Upper lobe of right lung (tissue), 1 donor: ENCODE results near the gene ALAS2. TPM values are rescaled to one million over a fixed set of nuclear protein-coding genes. Genes with fewer than 3 reads are reported as not detected.

Experiments used
- ATAC-seq: fragments of 200-7000 bp; cut with Tn5 transposase; one replicate; pipeline ENCODE4 v1.9.1; 2020; ENCODE audit warnings: mild to moderate bottlenecking, moderate library complexity
- DNase-seq: peaks from one replicate; pipeline ENCODE4 v3.0.0-alpha.2; 2020
- H3K27ac ChIP-seq: fragments of 200-600 bp; one replicate; pipeline ENCODE4 v1.8.0; 2022
- H3K27me3 ChIP-seq: fragments of 200-600 bp; one replicate; pipeline ENCODE4 v1.8.0; 2022; ENCODE audit warnings: mild to moderate bottlenecking
- H3K36me3 ChIP-seq: fragments of 200-600 bp; one replicate; pipeline ENCODE4 v1.8.0; 2022
- H3K4me1 ChIP-seq: fragments of 200-600 bp; one replicate; pipeline ENCODE4 v1.8.0; 2022
- H3K4me3 ChIP-seq: fragments of 200-600 bp; one replicate; pipeline ENCODE4 v1.8.0; 2022; ENCODE audit warnings: mild to moderate bottlenecking
- H3K9me3 ChIP-seq: fragments of 200-600 bp; one replicate; pipeline ENCODE4 v1.8.0; 2022
- intact Hi-C: fragments of 100-400 bp; cut with DNase I; formaldehyde crosslinking; loops from one replicate; pipeline ENCODE4 v1.11.0; 2022
- total RNA-seq: library from RNA; stranded (reverse); fragmentation: NEBNext Ultra II Directional; extraction: Animal tissue kit (Norgen Biotek cat#: 25700); gene quantifications from one replicate; pipeline ENCODE4 v1.2.1, GENCODE V29; 2021
- TF ChIP-seq, protein P1 (sequence below): fragments of 200-600 bp; IDR thresholded peaks from one replicate; pipeline ENCODE4 v1.8.0; 2022; ENCODE audit warnings: antibody characterized with exemption
- donor health status: DM: no; HTN: yes; CAD: no; lungs with severe emphysema.

Gene ALAS2
- total RNA-seq, 1 donor from 2014 or later = 0.78 TPM

DNA sequence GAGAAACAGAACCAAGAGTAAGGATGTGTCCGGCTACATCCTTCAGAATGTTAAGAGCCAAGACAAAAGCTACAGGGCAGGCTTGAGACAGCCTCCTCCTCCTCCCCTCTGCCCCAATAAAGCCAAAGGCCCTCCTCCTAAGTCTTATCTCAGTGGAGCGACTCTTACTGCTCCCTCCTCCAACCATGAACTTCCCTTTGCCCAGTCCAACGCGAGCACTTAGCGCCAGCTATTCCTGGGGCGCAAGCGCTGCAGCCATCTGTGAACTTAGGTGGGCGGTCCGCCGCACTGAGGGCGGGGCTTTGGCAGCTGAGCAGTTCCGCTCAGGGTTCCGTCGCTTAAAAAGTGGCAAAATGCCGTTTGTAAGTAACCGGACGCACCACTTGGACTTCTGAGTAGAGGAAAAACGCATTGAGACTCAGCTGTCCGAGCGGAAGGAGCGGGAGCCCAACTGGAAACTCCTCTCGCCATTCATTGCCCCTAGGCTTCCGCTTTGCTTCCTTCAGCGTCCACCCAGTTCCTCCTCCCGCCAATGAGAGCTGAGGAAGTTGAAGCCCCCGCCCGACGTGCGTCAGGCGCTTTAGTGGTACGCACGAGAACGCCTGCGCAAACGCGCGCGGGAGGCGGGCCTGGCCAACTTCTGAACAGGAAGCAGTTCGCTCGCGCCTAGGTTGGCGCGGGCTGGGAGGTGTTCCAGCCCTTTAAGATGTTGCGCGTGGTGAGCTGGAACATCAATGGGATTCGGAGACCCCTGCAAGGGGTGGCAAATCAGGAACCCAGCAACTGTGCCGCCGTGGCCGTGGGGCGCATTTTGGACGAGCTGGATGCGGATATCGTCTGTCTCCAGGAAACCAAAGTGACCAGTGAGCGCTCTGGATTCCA, 30.8 kb downstream of the ALAS2 start, which contains the start of gene APEX2:
Gene APEX2 (plus strand): TSS at position 647 of the 882 bp plus-strand sequence. CDS start 60 bp downstream, at position 707.
- Histone ChIP-seq H3K9me3 (no peaks in the 10 kb centered on the region), H3K4me1 (peaks cover 7% of the 10 kb centered on the region), H3K27ac (peak within 1 kb of the TSS; percentile 90), H3K36me3 (peaks cover 14% of the 10 kb centered on the region), H3K27me3 (no peaks in the 10 kb centered on the region), H3K4me3 (peak within 1 kb of the TSS; percentile 63)
- intact Hi-C loops = no loop called here
- TF ChIP-seq, protein P1, sequence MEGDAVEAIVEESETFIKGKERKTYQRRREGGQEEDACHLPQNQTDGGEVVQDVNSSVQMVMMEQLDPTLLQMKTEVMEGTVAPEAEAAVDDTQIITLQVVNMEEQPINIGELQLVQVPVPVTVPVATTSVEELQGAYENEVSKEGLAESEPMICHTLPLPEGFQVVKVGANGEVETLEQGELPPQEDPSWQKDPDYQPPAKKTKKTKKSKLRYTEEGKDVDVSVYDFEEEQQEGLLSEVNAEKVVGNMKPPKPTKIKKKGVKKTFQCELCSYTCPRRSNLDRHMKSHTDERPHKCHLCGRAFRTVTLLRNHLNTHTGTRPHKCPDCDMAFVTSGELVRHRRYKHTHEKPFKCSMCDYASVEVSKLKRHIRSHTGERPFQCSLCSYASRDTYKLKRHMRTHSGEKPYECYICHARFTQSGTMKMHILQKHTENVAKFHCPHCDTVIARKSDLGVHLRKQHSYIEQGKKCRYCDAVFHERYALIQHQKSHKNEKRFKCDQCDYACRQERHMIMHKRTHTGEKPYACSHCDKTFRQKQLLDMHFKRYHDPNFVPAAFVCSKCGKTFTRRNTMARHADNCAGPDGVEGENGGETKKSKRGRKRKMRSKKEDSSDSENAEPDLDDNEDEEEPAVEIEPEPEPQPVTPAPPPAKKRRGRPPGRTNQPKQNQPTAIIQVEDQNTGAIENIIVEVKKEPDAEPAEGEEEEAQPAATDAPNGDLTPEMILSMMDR = no peak
- ATAC-seq (peak; percentile 97), DNase-seq (peak; percentile 95)

DNA sequence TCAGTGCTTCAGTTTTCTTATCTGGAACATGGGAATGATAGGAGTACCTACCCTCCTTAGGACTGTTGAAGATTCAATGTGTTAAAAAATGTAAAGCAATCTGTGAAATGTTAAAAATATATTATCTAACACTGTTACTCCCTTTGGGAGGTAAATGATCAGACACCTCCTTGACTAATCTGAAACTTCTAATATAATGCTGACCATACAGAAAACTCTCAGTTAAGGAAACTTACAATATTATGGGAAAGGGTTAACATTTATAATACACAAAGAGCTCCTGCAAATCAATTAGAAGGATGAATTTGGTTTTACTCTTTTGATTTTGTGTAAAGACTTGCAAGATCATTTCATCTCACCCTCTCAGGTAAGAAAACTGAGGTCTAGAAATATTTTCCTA, 35.2 kb downstream of the ALAS2 start:
- ATAC-seq = no peak
- no peaks in the 10 kb centered on the region for H3K36me3 ChIP-seq
- TF ChIP-seq, protein P1 = no peak
- no peak overlapping the region for H3K4me3 ChIP-seq
- no peak for DNase-seq
- H3K4me1 ChIP-seq = no peaks in the 10 kb centered on the region
- H3K27ac ChIP-seq = no peak overlapping the region
- H3K9me3 ChIP-seq = no peaks in the 10 kb centered on the region
- intact Hi-C loops = no loop called here
- no peaks in the 10 kb centered on the region for H3K27me3 ChIP-seq

DNA sequence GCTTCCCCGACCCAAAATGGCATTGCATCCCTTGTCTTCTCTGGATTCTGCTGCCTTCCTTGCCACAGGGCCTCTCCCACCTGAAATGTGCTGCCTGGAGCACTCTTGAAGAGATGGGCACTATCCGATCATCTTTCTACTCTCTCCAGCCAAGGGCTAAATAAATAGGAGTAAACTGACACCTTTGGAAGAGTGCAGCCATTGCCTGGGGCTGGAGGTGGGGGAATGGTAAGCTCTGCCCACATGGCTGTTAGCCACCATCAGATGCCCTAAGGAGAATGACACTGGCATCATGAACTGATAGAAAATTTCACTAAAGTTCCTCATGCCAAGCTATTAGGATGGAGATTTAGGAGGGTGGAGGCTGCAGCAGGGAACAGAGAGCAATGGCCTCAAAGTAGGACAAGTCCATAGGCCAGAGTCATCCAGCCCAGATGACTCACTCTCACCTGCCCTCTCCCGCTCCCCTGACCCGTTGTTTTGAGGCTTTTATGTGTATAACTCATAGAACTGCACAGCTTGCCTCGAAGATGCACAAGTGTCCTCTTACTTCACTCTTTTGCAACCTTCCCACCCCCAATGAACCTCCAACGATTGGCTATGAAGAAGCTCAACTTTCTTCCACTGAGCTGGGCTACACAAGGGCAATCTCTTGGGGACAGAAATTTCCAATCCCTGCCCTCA, 36.0 kb downstream of the ALAS2 start:
- Histone ChIP-seq H3K9me3 (no peaks in the 10 kb centered on the region), H3K4me1 (no peaks in the 10 kb centered on the region), H3K36me3 (no peaks in the 10 kb centered on the region), H3K27ac (no peak overlapping the region), H3K27me3 (no peaks in the 10 kb centered on the region), H3K4me3 (no peak overlapping the region)
- ATAC-seq (peak; percentile 43), DNase-seq (no peak)
- intact Hi-C loops = no loop called here
- TF ChIP-seq, protein P1 = no peak

DNA sequence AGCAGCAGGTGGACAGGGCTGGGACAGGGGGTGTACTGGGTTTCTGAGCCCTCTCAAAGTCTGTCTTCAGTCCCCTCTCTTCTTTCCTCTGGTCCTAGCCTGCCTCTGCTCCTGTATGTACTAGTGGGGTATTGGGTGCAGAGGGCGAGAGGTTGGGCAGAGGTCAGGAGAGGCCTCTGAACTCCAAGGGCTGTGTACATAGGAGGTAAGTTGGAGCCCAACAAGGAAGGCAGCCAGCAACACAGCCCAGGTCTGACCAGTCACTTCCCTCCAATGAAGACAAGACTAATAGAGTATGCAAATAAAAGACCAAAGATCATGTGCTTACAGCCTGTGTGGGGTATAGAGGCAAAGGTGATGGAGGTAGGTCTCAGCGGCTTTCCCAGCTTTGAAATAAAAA, 36.7 kb downstream of the ALAS2 start, which contains the start of gene PFKFB1:
Gene PFKFB1 (minus strand): TSS at position 90 of the 400 bp plus-strand sequence. CDS start 181 bp downstream, outside the sequence.
- intact Hi-C loops = no loop called here
- ATAC-seq (no peak), DNase-seq (no peak)
- no peaks in the 10 kb centered on the region for H3K27me3 ChIP-seq
- no peaks in the 10 kb centered on the region for H3K9me3 ChIP-seq
- no peak within 1 kb of the TSS for H3K27ac ChIP-seq
- TF ChIP-seq, protein P1 = no peak
- no peak within 1 kb of the TSS for H3K4me3 ChIP-seq
- no peaks in the 10 kb centered on the region for H3K4me1 ChIP-seq
- H3K36me3 ChIP-seq = no peaks in the 10 kb centered on the region

DNA sequence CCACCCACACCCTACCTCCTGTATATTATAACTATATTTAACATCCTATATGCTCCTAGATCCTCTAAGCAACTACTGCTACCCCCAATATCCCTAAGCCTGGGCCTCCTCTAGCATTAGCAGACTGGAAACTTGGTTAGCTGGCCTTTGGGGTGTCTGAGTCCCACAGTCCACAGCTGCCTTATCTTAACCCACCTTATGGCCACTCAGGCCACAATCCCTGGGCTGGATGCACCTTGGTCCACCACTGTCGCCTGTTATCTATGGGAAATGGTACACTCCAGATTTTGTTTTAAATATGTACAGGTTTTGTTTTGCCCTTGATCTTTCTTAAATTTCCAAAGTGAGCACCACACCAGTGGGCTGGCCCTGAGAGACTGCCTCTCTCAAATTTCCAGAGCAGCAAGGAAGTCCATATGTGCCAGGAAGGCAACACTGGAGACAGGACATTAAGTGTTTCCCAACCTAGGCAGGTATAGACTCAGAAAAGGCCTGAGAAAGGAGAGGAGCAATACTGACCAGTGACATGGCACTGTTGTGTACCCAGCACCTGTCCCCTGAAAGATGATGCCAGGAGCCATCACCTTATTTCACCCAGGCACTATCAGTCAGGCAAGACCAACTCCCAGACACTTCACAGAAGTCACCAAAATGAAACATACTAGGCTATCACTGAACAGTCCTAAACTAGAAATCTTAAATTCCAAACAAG, 37.7 kb downstream of the ALAS2 start:
- TF ChIP-seq, protein P1 = no peak
- no peaks in the 10 kb centered on the region for H3K27me3 ChIP-seq
- no peak overlapping the region for H3K4me3 ChIP-seq
- ATAC-seq = no peak
- no peak for DNase-seq
- no peaks in the 10 kb centered on the region for H3K9me3 ChIP-seq
- intact Hi-C loops = no loop called here
- no peaks in the 10 kb centered on the region for H3K36me3 ChIP-seq
- no peak overlapping the region for H3K27ac ChIP-seq
- H3K4me1 ChIP-seq = no peaks in the 10 kb centered on the region
